Measurements from ENCODE around the gene WDR5B.
"Not testable (repeated sequence)": the region's sequence is repeated elsewhere in the genome, so short reads cannot be mapped to it uniquely, and the experiment has no call there.

WDR5B gene

DNA sequence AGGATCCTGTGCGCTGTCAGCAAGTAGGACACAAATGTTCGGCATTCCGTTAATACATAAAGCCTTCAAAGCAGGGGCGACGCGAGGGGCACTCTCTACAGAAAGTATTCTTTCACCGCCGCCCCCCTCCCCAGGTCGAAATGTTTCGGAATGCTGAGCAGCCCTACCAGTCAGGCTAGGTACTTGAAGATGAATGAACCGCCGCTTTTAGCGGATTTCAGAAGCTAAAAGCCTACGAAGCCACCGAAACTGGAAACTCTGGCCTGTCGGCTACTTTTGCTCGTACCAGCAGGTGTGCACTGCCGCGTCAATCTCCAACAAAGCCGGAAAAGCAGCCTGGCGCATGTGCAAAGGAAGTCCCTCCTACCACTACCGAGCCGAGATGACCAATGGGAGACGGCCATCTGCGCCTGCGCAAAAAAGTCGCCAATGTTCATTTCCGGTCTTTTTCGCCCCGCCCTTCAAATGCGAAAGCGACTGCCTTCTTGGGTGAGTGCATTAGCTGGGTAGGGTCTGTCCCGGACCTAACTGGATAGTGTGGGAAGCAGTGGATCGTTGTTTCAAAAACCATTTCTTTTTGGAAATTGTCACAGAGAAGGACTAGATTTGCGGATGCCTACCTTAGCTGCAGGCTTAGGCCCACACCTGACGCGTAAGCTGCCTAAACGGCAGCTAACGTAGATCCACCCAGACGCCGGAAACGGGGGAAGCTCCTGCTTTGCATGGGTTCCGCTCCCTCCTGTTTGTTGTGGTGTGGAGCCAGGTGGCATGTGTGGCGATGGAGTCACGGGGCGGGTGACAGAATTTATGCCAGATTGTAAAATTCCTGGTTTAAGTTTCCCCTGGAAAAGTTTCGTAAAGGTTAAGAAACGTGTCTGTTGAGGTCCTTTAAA lies at the start of gene WDR5B:
WDR5B (minus strand) TSS at position 301 of the 893 bp plus-strand sequence. CDS start 534 bp downstream, outside the sequence.
- DNase-seq: no peak

DNA sequence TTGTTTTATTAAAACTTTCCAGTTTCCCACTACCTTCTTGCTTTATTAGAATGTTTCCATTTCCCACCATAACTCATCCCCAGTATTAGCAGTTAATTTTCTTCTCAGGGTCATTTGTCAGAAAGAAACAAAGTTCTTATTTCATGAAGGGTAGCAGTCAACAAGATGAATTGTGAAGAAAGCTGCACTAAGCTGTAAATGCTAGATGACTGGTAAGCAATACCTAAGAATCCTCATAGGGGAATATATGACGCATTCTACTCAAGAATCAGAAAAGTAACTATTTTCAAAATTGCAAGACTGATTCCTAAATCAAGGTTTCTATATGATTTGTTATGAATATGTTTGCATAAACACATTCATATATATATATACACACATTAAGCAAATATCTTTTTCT lies 48.8 kb upstream of the WDR5B start:
- no peak for DNase-seq

DNA sequence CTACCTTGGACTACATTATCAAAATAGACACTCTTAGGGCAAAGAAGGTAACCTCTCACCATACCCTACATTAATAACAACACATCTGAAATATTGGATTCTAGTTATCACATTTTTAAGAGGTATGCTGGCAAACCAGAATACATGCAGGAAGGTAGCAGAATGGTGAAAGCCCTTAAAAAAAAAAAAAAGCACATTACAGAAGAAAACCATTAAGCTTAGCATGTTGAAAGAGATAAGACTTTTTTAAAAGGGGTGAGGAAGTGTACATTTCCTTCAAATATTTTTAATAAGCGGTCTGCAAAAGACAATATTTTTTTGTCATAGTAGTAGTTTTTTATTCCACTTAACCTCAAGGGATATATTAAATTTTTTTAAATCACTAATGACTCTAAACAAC lies 46.5 kb upstream of the WDR5B start:
- DNase-seq: no peak

GRCh38 chr3:122461806-122462205 lies 45.9 kb upstream of the WDR5B start:
- DNase-seq: no peak

GRCh38 chr3:122458992-122459391 lies 43.1 kb upstream of the WDR5B start:
- peak; percentile 4 for DNase-seq

- DNase-seq: no peak
Observed at GRCh38 chr3:122457706-122458105, 41.8 kb upstream of the WDR5B start.

DNA sequence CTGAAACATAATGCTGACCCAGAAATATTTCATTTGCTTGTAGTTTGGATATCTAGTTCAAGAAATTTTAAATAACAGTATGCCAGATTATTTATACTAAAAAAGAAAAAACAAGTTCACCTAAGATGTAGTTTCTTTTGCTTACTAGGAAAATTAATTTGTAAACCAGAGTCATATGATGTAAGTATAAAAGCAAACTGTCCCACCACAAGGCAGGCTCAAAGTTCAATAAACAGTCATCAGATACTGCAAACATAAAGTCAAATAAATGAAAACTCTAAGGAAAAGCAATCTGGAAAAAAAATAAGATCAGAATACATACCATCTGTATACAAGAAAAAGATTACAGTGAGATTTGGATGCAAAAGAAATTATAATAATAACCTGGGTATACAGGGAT lies 40.2 kb upstream of the WDR5B start:
- DNase-seq: no peak

- no peak for DNase-seq
Observed at GRCh38 chr3:122451371-122451770, 35.5 kb upstream of the WDR5B start.

DNA sequence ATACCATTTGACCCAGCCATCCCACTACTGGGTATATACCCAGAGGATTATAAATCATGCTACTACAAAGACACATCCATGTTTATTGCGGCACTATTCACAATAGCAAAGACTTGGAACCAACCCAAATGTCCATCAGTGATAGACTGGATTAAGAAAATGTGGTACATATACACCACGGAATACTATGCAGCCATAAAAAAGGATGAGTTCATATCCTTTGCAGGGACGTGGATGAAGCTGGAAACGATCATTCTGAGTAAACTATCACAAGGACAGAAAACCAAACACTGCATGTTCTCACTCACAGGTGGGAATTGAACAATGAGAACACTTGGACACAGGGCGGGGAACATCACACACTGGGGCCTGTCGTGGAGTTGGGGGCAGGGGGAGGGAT lies 32.4 kb upstream of the WDR5B start:
- not testable (repeated sequence) for DNase-seq

GRCh38 chr3:122444491-122444887 lies 28.6 kb upstream of the WDR5B start:
- DNase-seq: not testable (repeated sequence)

DNA sequence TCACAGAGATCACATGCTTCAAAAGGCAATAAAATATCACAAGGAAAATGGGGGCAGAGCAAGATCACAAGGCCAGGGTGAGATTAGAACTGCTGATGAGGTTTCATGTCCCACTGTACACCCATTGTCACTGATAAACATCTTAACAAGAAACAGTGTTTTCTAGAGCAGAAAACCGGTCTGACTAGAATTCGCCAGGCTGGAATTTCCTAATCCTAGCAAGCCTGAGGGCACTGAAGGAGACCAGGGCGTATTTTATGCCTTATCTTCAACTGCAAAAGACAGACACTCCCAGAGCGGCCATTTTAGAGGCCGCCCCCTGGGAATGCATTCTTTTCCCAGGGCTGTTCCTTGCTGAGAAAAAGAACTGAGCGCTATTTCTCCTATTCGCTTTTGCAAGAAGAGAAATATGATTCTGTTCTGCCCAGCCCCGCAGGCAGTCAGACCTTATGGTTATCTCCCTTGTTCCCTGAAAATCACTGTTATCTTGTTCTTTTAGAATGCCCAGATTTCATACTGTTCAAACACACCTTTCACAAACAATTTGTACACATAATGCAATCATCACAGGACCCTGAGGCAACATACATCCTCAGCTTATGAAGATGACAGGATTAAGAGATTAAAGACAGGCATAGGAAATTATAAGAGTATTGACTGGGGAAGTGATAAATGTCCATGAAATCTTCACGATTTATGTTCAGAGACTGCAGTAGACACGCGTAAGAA lies 28.1 kb upstream of the WDR5B start:
- DNase-seq: not testable (repeated sequence)

- no peak for DNase-seq
Observed at GRCh38 chr3:122443090-122443489, 27.2 kb upstream of the WDR5B start.

- no peak for DNase-seq
Observed at GRCh38 chr3:122435950-122436349, 20.1 kb upstream of the WDR5B start.

GRCh38 chr3:122430371-122430770 lies 14.5 kb upstream of the WDR5B start:
- no peak for DNase-seq

DNA sequence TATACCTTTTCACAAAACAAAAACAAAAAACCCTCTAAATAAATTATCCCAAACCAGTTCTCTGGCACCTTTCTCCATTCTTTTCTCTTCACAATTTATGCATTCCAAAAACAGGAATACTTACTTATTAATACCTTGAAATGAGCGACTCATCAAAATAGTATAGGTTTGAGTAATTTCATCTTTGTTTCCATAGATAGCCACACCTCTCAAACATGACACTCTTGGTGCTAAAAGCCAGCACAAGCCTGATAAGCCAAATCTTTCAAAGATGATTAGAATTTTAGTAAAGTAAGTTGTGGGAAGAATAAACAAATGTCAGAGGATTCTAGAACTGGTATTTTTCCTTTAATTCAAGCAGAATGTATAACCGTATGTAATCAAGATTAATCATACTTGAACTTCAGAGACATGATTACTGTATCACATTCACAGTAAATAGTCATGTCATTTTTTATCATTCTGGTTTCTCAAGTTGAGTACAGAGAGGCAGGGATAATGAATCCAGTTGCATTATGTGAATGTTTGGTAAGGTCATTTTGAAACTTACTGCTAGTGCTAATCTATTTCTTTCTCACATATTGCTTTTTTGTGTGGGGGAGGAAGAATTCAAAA lies 12.1 kb upstream of the WDR5B start:
- DNase-seq: no peak

GRCh38 chr3:122421836-122422235 lies 6.0 kb upstream of the WDR5B start:
- DNase-seq: no peak

DNA sequence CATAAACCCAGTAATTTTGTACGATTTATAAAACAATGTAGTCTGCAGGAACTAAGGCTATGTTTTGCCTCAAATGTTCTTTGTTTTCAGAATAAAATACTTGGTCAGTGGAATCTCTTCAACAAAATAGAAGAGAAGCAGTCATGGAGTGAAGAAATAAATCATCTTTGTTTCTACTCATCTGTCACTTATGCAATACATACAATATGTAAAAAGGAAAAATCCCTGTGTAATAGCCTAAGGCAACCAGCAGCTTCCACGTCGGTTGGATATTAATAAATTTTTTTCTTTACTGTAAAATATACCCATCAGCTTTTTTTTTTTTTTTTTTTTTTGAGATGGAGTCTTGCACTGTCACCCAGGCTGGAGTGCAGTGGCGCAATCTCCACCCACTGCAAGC lies 5.2 kb upstream of the WDR5B start:
- no peak for DNase-seq

DNA sequence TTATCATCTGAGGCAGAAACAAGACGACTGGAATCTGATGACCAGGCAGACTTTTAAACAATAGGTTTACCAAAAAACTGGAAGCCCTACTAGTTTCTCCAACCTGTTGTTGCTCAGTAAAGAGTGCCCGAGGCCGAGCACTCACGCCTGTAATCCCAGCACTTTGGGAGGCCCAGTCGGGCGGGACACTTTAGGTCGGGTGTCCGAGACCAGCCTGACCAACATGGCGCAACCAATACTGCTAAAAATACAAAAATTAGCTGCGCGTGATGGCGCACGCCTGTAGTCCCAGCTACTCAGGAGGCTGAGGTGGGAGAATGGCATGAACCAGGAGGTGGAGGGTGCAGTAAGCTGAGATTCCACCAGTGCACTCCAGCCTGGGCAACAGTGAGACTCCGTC lies 1.1 kb upstream of the WDR5B start:
- DNase-seq: no peak

DNA sequence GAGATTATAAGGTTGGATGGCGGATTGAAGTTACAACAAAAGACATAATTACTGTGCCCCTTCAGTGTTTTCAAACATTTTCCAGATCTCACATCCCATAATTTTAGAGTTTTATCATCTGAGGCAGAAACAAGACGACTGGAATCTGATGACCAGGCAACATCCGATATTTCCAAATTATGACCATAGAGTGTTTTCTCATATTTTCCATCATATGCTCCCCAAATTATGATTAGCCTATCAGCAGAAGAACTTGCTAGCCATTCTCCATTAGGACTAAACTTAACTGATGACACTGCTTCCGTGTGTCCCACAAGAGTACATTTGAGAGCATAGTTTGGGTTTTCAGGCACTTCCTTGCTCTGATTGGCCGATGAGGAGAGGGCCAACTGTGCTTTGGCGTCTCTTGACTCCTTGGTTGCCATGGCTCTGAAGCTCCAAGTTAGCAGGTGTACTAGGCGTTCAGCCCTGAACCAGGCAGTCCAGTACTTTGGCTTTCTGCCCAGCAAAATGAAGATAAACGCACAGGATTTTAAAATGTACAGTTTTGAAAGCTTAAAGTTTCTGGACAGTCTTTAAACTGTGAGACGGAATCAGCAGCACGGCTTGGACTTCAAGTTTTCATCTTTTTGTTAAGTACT lies 638 bp downstream of the WDR5B start:
- DNase-seq: no peak

DNA sequence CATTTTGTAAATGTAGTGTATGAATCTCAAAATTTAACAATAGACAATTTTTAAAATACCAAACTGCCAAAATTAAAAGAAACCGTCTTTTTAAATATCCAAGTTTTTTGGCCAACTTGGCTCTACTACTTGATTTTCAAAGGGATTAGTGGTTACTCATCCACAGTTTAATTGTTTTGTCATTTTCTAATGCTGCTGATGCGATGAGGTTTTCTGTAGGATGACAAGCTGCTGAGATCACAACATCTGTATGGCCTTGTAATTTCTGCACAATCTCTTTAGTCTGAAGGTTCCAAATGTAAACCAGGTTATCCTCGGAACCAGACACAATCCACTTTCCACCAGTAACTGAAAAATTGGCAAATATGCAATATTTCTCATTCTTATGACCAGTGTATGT lies 1.5 kb downstream of the WDR5B start:
- DNase-seq: no peak

DNA sequence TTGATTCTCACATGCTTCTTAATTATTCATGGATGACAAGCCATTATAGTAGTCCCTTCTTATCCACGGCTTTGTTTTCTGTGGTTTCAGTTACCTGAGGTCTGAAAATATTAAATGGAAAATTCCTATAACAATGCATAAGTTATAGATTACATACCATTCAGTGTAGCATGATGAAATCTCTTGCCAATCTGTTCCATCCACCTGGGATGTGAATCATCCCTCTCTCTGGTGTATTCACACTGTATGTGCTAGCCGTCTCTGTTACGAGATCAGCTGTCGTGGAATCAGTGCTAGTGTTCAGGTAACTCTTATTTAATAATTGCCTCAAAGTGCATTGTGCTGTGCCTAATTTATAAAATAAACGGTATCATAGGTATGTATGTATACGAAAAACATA lies 5.2 kb downstream of the WDR5B start:
- no peak for DNase-seq

DNA sequence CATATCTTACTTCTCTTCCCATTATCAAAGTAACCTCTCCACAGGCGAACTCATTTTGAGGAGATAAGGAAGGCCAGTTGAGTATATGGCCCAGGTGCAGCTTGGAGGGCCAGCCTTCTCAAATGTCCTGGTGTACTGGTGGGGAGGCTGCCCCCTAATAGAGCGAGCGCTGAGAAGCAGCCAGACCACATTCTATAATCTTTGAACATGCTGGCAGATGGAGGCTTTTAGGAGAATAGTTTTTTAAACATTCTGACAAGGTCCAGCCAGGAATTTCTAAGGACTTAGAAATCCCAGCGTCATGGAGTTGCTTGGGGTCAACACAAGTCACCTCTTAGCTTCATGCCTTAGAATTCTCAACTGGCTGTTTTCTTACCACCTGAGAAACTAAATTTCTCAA lies 5.8 kb downstream of the WDR5B start:
- no peak for DNase-seq

- DNase-seq: no peak
Observed at GRCh38 chr3:122409446-122409845, 6.4 kb downstream of the WDR5B start.

Data from NCI-H146 (cell line).